Central memory CD4-positive, alpha-beta T cell (primary cell): ENCODE measurements around the gene DCX.
"Not testable (repeated sequence)": the region's sequence is repeated elsewhere in the genome, so short reads cannot be mapped to it uniquely, and the experiment has no call there.

Experiments used
- DNase-seq: peaks from one replicate; pipeline ENCODE4 v3.0.0; 2022

Gene DCX

GRCh38 chrX:111365770-111366325 lies 46.1 kb downstream of the DCX start:
- DNase-seq, result no peak

GRCh38 chrX:111363741-111364140 lies 48.3 kb downstream of the DCX start:
- DNase-seq, result no peak

GRCh38 chrX:111361751-111362150 lies 50.2 kb downstream of the DCX start:
- no peak for DNase-seq

GRCh38 chrX:111360839-111361238 lies 51.2 kb downstream of the DCX start:
- no peak for DNase-seq

- DNase-seq, result no peak
Observed at GRCh38 chrX:111355523-111356115, 56.4 kb downstream of the DCX start.

GRCh38 chrX:111354496-111354895 lies 57.5 kb downstream of the DCX start:
- DNase-seq, result no peak

- no peak for DNase-seq
Observed at GRCh38 chrX:111353793-111354192, 58.2 kb downstream of the DCX start.

GRCh38 chrX:111352424-111352823 lies 59.6 kb downstream of the DCX start:
- DNase-seq, result no peak

GRCh38 chrX:111349934-111350333 lies 62.1 kb downstream of the DCX start:
- no peak for DNase-seq

- no peak for DNase-seq
Observed at GRCh38 chrX:111349101-111349500, 62.9 kb downstream of the DCX start.

GRCh38 chrX:111348429-111348828 lies 63.6 kb downstream of the DCX start:
- no peak for DNase-seq

GRCh38 chrX:111346150-111346549 lies 65.8 kb downstream of the DCX start:
- not testable (repeated sequence) for DNase-seq

- DNase-seq, result no peak
Observed at GRCh38 chrX:111340054-111340453, 71.9 kb downstream of the DCX start.

GRCh38 chrX:111339212-111339611 lies 72.8 kb downstream of the DCX start:
- DNase-seq, result no peak

GRCh38 chrX:111338095-111338698 lies 73.8 kb downstream of the DCX start:
- no peak for DNase-seq

- DNase-seq, result no peak
Observed at GRCh38 chrX:111337067-111337637, 74.8 kb downstream of the DCX start.

- DNase-seq, result no peak
Observed at GRCh38 chrX:111336141-111336540, 75.9 kb downstream of the DCX start.

GRCh38 chrX:111329370-111329769 lies 82.6 kb downstream of the DCX start:
- no peak for DNase-seq

- DNase-seq, result no peak
Observed at GRCh38 chrX:111328858-111329257, 83.1 kb downstream of the DCX start.

- DNase-seq, result no peak
Observed at GRCh38 chrX:111322231-111322855, 89.6 kb downstream of the DCX start.

- no peak for DNase-seq
Observed at GRCh38 chrX:111319451-111319850, 92.5 kb downstream of the DCX start.

- DNase-seq, result no peak
Observed at GRCh38 chrX:111318901-111319300, 93.1 kb downstream of the DCX start.

GRCh38 chrX:111309083-111309482 lies 102.9 kb downstream of the DCX start:
- DNase-seq, result no peak

GRCh38 chrX:111308039-111308438 lies 104.0 kb downstream of the DCX start:
- DNase-seq, result no peak
